GM10847 (cell line): ENCODE results near the gene CDC42EP5.

Source experiments
- POLR2A ChIP-seq: IDR thresholded peaks from 2 replicates; pipeline ENCODE4 v1.6.1; 2011; ENCODE audit not compliant: insufficient read length; ENCODE audit errors: extremely low read depth

The CDC42EP5 gene

DNA sequence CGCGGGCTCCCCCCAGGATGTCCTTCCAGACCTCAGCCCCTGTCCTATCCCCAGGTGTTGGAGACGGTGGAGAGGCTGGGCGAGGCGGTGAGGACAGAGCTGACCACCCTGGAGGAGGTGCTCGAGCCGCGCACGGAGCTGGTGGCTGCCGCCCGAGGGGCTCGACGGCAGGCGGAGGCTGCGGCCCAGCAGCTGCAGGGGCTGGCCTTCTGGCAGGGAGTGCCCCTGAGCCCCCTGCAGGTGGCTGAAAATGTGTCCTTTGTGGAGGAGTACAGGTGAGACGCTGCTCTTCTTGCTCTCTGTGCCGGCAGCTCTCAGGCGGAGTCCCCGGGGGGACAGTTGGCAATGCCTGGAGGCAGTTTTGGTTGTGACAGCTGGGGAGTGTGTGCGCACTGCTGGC, 51.0 kb downstream of the CDC42EP5 start:
- no peak for TF ChIP-seq POLR2A

DNA sequence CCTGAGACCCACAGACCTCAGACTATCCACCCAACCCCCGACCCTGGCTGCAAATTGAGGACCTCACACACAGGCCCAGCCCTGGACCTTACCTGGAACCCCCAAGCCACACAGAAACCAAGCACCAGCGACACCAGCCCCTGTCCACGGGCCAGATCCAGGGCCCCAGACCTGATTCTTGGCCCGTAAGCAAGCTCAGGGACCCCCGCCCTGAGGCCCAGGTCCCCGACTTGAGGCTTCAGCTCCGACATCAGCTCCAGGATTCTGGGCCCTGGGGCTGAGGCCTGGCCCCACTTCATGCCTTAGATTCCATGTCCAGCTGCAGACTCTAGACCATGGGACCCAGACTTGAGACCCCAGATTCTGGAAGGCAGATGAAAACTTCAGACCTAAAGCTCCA, 51.6 kb downstream of the CDC42EP5 start:
- no peak for TF ChIP-seq POLR2A

DNA sequence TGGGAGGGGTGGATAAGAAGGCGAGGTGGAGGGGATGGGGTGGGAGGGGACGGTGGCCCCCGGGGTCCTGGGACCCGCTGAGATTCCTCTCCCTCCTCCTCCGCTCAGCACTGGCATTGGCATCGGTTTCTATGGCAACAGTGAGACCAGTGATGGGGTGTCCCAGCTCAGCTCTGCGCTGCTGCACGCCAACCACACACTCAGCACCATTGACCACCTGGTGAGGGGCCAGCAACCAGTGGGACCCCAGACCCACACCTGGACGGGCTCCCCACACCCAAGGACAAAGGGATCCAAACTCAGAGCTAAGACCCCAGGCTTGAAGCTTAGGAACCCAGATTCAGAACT, 52.0 kb downstream of the CDC42EP5 start:
- TF ChIP-seq POLR2A, result no peak

DNA sequence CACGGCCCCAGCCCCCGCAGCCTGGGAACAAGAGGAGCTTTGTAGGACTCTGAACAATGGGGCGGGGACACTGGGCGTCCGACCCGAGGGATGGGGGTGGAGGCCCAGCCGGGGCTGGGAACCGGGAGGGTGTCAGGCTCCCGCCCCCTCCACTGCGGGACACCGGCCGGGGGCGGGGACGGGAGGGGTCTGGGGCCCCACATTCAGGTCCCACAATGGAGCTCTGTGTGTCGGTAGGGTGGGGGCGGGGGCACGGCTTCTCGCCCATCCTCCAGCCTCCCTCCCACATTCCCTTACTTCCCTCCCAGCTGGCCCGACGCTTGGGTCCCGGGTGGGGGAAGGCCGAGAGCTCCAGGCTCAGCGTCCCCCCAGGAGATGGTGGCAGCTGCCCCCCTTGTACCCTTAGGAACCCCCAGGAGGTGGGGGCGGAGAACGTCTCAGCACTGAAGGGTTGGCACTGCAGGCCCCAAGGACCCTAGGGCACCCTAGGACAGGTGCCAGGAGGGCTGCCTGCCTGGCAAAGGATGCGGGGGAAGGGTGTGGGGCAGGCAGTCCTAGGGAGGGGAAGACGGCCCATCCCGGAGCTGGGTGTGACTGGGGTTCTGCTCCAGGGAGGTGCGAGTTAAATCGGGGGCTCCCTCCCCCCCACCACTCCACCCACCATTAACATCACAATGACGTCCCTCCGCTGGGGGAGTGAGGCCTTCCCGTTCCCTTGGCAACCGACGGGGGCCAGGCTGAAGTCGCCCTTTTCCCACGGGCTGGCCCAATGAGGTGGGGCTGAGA, 52.5 kb downstream of the CDC42EP5 start:
- TF ChIP-seq POLR2A, result no peak

DNA sequence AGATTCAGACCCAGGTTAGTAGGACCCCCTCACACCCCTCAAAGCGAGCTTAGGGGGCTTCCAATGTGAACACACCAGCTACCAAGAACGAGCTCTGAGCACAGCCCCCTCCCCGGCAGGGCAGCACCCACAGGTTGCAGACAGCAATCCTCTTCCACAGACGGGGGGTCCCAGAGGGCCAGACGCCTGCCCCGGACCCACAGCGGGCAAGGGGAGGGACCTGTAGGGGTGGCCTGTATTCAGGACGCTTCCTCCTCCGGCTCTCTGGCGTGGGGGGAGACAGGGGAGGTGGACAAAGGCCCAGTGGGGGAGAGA, 53.1 kb downstream of the CDC42EP5 start:
- no peak for TF ChIP-seq POLR2A

DNA sequence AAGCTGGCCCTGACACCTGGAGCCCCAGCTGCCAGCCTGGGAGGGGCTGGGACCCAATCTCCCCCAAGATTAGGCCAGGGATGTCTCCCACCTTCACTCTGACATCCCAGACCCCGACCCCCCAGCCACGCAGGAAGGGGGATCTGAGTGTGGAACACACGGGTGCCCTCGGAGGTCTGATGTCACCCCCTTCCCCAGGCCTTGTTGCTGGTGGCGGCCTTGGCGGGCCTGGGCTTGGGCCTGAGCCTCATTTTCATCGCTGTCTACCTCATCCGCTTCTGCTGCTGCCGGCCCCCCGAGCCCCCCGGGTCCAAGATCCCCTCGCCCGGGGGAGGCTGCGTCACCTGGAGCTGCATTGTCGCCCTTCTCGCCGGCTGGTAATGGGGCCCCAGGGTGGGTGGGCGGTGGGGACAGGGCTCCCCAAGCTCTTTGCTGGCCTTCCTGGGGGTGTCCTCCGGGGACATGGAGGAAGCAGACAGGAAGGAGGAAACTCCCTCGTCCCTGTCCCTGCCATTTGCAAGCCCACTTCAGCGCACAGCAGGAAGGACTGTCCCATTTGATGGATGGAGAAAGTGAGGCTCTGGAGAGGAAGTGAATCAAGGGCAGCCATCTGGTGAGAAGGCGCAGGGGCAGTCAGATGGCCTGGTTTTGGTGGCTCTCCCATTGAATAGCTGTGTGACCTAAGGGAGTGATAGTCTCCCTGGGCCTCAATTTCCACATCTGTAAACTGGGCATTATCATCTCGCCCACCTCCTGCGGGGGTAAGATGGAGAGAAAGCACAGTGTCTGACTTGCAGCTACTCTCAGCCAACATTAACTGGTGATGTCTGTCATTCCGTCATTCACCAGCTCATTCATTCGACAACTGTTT, 53.9 kb downstream of the CDC42EP5 start:
- TF ChIP-seq POLR2A, result no peak

DNA sequence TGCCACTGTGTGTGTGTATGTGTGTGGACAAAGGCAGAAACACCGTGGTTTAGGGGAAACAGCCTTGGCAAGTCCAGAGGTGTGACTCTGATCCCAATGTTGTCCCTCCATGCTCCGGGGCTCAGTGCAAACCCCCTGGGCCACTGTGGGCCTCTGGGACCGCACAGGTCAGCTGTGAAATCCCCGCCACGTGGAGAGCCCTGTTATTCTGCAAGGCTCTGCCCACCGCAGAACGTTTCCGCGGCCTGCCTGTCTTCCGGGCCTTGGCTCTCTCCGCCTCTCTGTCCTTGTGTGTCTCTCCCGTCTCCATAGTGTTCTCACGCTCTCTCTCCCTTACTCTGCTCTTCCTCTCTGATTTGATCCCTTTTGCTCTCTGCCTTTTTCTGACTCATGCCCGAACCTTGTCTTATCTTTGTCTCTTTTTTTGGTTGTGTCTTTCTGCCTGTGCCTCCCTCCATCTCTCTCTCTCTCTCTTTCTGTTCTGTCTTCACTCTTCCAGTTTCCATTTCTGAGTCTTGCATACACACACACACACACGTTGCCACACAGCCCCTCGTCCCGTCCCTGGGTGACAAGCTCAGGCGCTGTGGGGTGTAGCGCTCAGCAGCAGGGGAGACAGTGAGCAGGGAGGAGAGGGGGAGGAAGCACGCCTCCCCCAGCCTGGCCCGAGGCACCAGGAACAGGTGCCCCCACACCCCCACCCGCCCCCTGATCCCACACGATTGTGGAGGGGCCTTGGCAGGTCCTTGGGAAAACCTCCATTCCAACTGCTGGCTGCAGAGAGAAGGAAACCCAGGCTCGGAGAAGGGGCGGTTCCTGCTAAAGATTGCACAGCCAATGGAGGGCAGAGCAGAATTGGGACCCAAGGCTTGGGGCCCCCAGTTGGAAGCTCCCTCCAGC, 54.8 kb downstream of the CDC42EP5 start:
- TF ChIP-seq POLR2A, result no peak

DNA sequence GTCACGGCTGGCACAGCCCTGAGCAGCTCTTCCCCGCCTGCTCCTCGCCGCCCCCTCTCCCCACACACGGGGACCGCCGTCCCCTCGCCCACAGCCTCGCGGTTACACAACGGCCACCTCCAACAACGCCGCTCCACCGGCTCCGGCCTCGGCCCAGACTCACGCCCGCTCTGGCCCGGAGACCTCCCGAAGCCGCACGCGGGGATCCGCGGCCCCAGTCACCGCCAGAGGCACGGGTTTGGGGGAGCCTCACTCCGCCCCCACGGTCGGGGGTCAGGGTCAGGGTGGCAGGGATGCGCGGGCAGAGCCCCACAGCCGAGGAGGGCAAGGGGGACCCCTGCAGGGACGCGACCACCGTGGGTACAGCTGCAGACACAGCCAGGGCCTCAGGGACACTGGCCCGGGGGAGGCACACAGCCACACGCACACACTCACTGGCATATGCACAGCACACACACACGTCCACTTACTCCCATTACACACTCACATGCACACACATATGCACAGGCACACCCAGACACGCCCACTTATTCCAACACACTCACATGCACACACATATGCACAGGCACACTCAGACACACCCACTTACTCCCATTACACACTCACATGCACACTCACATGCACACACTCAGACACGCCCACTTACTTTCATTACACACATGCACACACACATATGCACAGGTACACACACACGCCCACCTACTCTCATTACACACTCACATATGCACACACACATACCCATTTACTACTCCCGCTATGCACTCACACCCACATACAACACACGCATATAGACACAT, 56.2 kb downstream of the CDC42EP5 start:
- no peak for TF ChIP-seq POLR2A

DNA sequence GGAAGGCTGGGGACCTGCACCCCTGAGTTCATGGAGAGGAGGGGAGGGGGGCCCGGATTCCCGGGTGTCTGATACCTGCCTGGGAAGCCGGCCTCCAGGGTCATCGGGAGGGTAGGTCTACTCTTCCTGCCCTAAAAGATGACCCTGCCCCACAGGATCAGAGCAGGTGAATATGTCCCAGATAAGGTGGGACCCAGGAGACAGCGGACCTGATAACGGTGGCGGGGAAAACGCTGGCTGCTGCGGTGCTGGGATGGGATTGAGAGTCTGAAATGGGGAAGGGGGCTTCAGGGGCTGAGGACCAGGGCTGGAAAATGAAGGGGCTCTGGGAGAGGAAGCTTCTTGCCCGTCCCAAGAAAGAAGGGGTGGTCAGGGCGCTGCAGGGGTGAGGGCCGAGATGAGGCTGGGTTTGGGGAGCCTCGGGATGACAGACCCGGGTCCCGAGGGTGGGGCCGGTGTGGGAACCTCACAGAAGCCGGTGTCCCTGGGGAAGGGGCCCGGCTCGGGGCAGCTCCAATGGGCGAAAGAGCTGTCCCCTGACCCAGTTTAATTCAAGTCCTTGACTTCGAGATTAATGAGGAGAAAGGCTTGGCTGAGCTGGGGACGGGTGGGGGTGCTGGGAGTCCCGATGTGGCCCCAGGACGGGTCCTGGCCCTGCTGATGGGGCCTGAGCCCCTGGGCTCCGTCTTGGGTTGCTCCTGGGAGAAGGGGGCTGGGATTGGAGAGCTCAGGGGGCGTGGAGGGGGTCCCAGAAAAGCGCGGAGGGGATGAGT, 57.0 kb downstream of the CDC42EP5 start:
- no peak for TF ChIP-seq POLR2A

DNA sequence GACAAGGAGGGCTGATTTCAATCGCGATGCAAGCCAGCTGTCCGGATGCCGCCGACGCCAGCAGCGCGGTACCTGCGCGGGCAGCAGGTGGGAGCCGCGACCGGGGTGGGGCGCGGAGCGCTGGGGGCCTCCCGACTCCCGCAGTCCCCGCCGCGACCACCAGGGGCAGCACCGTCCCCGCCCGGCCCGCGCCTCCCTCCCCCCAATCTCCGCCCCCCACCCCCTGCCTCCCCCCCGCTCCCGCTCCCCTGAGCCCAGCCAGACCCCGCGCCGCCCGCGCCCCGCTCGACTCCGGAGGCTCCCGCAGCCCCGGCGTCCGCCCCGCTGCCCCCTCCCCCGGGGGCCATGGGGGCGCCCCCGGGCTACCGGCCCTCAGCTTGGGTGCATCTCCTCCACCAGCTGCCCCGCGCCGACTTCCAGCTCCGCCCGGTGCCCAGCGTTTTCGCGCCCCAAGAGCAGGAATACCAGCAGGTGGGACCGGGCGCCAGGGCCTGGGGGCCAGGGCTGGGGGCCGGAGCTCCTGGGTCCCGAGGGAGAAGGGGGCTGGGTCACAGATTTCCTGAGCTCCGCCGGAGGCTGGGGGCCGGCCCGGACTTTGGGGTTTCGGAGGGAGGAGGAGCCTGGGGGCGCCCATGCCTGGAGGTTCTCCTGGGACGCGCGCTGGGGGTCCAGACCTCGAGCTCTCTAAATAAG, 57.7 kb downstream of the CDC42EP5 start, which contains the start of gene TTYH1:
Gene TTYH1 (plus strand): TSS at position 257 of the 693 bp plus-strand sequence. CDS start 89 bp downstream, at position 346.
- no peak for TF ChIP-seq POLR2A
